A549 (cell line): ENCODE results near the gene SPPL2A.

Experiments used
- BHLHE40 ChIP-seq: IDR thresholded peaks from 2 replicates; pipeline ENCODE4 v1.6.1; 2012; ENCODE audit warnings: low read depth, low read length, inconsistent platforms
- CTCF ChIP-seq: fragments of >200 bp; sonication (Bioruptor Twin); formaldehyde crosslinking; IDR thresholded peaks from 3 replicates; pipeline ENCODE4 v1.5.1; 2016
- MYC ChIP-seq: IDR thresholded peaks from 2 replicates; pipeline ENCODE4 v1.6.1; 2012; ENCODE audit warnings: mild to moderate bottlenecking, inconsistent platforms, low read length, improper control_type of control experiment, borderline replicate concordance
- NR3C1 ChIP-seq: fragments of >200 bp; sonication (Bioruptor Twin); formaldehyde crosslinking; IDR thresholded peaks from 3 replicates; pipeline ENCODE4 v1.6.1; 2017
- POLR2AphosphoS2 ChIP-seq: conservative IDR thresholded peaks from 2 replicates; pipeline ENCODE4 v1.6.1; 2012; ENCODE audit warnings: low read length, improper control_type of control experiment, inconsistent platforms
- RFX5 ChIP-seq: fragments of 450-650 bp; IDR thresholded peaks from 2 replicates; pipeline ENCODE4 v1.7.1; 2014; ENCODE audit warnings: antibody characterized with exemption, mild to moderate bottlenecking, moderate library complexity
- TF ChIP-seq, protein P1 (sequence below): fragments of 200-600 bp; sonication (generic); IDR thresholded peaks from 2 replicates; pipeline ENCODE4 v1.6.1; 2016; ENCODE audit warnings: antibody characterized with exemption, mild to moderate bottlenecking, moderate library complexity
- TF ChIP-seq, protein P2 (sequence below): fragments of 450-650 bp; IDR thresholded peaks from 2 replicates; pipeline ENCODE4 v1.6.1; 2014; ENCODE audit warnings: antibody characterized with exemption
- TF ChIP-seq, protein P3 (sequence below): fragments of 150-350 bp; IDR thresholded peaks from 2 replicates; pipeline ENCODE4 v1.6.1; 2014; ENCODE audit warnings: low read depth, mild to moderate bottlenecking, low read length

- TF ChIP-seq NR3C1 (no peak), BHLHE40 (no peak), RFX5 (no peak), CTCF (no peak), MYC (no peak), POLR2AphosphoS2 (no peak)
- TF ChIP-seq, protein P1, sequence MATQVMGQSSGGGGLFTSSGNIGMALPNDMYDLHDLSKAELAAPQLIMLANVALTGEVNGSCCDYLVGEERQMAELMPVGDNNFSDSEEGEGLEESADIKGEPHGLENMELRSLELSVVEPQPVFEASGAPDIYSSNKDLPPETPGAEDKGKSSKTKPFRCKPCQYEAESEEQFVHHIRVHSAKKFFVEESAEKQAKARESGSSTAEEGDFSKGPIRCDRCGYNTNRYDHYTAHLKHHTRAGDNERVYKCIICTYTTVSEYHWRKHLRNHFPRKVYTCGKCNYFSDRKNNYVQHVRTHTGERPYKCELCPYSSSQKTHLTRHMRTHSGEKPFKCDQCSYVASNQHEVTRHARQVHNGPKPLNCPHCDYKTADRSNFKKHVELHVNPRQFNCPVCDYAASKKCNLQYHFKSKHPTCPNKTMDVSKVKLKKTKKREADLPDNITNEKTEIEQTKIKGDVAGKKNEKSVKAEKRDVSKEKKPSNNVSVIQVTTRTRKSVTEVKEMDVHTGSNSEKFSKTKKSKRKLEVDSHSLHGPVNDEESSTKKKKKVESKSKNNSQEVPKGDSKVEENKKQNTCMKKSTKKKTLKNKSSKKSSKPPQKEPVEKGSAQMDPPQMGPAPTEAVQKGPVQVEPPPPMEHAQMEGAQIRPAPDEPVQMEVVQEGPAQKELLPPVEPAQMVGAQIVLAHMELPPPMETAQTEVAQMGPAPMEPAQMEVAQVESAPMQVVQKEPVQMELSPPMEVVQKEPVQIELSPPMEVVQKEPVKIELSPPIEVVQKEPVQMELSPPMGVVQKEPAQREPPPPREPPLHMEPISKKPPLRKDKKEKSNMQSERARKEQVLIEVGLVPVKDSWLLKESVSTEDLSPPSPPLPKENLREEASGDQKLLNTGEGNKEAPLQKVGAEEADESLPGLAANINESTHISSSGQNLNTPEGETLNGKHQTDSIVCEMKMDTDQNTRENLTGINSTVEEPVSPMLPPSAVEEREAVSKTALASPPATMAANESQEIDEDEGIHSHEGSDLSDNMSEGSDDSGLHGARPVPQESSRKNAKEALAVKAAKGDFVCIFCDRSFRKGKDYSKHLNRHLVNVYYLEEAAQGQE: no peak
- TF ChIP-seq, protein P2, sequence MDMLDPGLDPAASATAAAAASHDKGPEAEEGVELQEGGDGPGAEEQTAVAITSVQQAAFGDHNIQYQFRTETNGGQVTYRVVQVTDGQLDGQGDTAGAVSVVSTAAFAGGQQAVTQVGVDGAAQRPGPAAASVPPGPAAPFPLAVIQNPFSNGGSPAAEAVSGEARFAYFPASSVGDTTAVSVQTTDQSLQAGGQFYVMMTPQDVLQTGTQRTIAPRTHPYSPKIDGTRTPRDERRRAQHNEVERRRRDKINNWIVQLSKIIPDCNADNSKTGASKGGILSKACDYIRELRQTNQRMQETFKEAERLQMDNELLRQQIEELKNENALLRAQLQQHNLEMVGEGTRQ: no peak
- TF ChIP-seq, protein P3, sequence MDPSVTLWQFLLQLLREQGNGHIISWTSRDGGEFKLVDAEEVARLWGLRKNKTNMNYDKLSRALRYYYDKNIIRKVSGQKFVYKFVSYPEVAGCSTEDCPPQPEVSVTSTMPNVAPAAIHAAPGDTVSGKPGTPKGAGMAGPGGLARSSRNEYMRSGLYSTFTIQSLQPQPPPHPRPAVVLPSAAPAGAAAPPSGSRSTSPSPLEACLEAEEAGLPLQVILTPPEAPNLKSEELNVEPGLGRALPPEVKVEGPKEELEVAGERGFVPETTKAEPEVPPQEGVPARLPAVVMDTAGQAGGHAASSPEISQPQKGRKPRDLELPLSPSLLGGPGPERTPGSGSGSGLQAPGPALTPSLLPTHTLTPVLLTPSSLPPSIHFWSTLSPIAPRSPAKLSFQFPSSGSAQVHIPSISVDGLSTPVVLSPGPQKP: no peak
Observed at GRCh38 chr15:50791486-50791885, 26.0 kb upstream of the SPPL2A start.
